ENCODE results near the gene NBR1. TPM values are rescaled to one million over a fixed set of nuclear protein-coding genes. Genes with fewer than 3 reads are reported as not detected.
"Not testable (repeated sequence)": the region's sequence is repeated elsewhere in the genome, so short reads cannot be mapped to it uniquely, and the experiment has no call there.

NBR1 gene, protein sequence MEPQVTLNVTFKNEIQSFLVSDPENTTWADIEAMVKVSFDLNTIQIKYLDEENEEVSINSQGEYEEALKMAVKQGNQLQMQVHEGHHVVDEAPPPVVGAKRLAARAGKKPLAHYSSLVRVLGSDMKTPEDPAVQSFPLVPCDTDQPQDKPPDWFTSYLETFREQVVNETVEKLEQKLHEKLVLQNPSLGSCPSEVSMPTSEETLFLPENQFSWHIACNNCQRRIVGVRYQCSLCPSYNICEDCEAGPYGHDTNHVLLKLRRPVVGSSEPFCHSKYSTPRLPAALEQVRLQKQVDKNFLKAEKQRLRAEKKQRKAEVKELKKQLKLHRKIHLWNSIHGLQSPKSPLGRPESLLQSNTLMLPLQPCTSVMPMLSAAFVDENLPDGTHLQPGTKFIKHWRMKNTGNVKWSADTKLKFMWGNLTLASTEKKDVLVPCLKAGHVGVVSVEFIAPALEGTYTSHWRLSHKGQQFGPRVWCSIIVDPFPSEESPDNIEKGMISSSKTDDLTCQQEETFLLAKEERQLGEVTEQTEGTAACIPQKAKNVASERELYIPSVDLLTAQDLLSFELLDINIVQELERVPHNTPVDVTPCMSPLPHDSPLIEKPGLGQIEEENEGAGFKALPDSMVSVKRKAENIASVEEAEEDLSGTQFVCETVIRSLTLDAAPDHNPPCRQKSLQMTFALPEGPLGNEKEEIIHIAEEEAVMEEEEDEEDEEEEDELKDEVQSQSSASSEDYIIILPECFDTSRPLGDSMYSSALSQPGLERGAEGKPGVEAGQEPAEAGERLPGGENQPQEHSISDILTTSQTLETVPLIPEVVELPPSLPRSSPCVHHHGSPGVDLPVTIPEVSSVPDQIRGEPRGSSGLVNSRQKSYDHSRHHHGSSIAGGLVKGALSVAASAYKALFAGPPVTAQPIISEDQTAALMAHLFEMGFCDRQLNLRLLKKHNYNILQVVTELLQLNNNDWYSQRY
- total RNA-seq = 100 to 1,000 TPM; 103 to 131 TPM
- long read RNA-seq, partial matches to known transcripts = 56 of 82 reads
- long read RNA-seq, other reads (novel, unspliced or antisense) = 26 of 82 reads

GRCh38 chr17:43170766-43171585 lies at the start of gene NBR1:
NBR1 (plus strand) TSS chr17:43171214; CDS start chr17:43175800, 4,586 bp downstream.
- intact Hi-C loops (cut with DNase I, micrococcal nuclease) = loop anchor here in 1 of 2 donors (10.0 kb wide), 1 partner anchor 146 kb away; the partner anchor contains the start of genes RND2 and VAT1
- peak; percentile 78 for ATAC-seq

GRCh38 chr17:43125133-43125966 lies 45.7 kb upstream of the NBR1 start, which contains the start of gene BRCA1:
BRCA1 (minus strand) TSS chr17:43125364; CDS start chr17:43124096, 1,268 bp downstream.
- intact Hi-C loops (cut with DNase I, micrococcal nuclease) = no loop called here
- peak; percentile 96 for DNase-seq
- peak; percentile 97 for ATAC-seq

More at GRCh38 chr17:43170766-43171585, at the start of gene NBR1:
- DNase-seq = peak; percentile 94 to 96

GRCh38 chr17:43125967-43126910 lies 44.8 kb upstream of the NBR1 start:
- peak; percentile 18 to 27 for DNase-seq
- intact Hi-C loops (cut with DNase I, micrococcal nuclease) = no loop called here
- ATAC-seq = peak; percentile 15

DNA sequence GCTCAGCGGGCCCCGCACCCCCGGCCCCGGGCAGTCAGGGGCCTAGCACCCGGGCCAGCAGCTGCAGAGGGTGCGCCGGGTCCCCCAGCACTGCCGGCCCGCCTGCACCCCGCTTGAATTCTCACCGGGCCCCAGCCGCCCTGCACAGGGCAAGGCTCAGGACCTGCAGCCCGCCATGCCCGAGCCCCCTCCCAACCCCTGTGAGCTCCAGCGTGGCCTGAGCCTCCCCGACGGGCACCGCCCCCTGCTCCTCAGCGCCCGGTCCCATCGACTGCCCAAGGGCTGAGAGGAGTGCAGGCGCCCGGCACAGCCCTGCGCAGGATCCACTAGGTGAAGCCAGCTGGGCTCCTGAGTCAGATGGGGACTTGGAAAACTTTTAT lies 44.1 kb upstream of the NBR1 start:
- no peak for ATAC-seq
- intact Hi-C loops (cut with DNase I, micrococcal nuclease) = no loop called here
- no peak for DNase-seq

DNA sequence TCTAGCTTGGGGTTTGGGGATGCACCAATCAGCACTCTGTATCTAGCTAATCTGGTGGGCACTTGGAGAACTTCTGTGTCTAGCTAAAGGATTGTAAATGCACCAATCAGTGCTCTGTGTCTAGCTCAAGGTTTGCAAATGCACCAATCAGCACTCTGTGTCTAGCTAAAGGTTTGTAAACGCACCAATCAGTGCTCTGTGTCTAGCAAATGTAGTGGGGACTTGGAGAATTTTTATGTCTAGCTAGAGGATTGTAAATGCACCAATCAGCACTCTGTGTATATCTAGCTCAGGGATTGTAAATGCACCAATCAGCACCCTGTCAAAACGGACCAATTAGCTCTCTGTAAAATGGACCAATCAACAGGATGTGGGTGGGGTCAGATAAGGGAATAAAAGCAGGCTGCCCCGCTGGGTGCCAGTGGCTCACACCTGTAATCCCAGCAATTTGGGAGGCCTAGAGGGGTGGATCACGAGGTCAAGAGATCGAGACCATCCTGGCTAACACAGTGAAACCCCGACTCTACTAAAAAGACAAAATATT lies 43.6 kb upstream of the NBR1 start:
- intact Hi-C loops (cut with DNase I, micrococcal nuclease); DNase-seq; ATAC-seq: not testable (repeated sequence)

GRCh38 chr17:43129671-43130010 lies 41.4 kb upstream of the NBR1 start:
- DNase-seq = no peak
- ATAC-seq = no peak
- intact Hi-C loops (cut with DNase I, micrococcal nuclease) = no loop called here

DNA sequence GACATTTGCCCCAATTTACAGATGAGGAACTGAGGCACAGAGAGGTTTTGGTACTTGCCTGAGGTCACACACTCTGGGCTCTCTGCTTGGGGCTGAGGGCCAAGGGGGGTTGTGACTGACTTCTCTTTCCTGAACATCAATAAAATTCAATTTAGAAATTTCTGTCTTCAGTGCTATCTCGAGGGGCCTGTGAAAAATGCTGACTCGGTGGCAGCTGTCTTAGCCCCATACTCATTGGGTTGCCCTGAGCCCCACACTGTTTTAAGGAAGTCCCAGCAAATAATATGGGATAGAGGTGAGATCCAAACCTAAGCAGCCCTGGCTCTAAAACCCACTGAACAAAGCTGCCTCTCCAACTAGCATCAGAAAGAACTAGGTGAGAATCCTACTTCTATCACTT lies 38.9 kb upstream of the NBR1 start:
- intact Hi-C loops (cut with DNase I, micrococcal nuclease) = no loop called here
- ATAC-seq (no peak), DNase-seq (no peak)

DNA sequence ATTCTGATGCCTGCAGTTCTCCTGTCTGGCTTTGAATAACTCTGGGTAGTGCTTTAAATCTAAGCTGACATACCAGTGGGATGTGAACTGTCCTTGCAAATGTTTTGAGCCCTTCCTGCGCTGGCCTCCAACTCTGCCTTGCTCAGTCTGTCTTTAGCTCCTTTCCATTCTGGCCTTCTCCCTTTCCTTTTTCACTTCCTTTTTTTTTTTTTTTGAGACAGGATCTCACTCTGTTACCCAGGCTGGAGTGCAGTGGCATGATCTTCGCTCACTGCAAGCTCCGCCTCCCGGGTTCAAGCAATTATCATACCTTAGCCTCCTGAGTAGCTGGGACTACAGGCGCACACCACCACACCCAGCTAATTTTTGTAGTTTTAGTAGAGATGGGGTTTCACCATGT lies 37.6 kb upstream of the NBR1 start:
- intact Hi-C loops (cut with DNase I, micrococcal nuclease); DNase-seq; ATAC-seq: not testable (repeated sequence)

DNA sequence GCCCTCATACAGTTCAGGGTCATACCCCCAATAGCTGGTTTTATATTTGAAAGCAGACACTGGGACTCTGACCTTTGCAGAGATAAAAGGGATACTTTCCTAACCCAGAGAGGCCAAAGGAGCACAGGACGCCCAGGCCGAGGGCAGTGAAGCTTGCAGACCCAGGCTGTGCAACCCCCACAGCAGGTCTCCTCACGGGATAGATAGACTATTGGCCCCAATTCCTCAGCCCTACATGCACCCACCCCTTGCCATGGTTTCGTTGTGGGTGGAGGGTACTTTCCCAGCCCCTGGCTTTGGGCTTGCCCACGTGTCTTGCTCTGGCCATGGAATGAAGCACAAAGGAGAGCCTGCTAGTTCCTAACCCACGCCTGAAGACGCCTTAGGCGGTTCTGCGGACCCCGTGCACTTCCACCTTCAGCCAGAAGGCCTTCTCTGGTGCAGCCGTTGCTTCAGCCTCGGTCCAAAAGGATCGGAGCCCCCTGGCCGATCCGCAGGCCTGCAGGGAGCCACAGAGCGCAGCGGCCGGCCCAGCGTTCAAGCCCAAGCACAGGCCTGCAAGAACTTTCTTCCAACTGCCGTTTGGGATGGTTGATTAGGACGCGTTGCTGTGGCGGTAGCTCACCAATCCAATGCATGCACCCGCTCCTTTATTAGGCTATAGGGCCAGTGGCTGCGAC lies 36.1 kb upstream of the NBR1 start:
- ATAC-seq (no peak), DNase-seq (no peak)
- intact Hi-C loops (cut with DNase I, micrococcal nuclease) = no loop called here

DNA sequence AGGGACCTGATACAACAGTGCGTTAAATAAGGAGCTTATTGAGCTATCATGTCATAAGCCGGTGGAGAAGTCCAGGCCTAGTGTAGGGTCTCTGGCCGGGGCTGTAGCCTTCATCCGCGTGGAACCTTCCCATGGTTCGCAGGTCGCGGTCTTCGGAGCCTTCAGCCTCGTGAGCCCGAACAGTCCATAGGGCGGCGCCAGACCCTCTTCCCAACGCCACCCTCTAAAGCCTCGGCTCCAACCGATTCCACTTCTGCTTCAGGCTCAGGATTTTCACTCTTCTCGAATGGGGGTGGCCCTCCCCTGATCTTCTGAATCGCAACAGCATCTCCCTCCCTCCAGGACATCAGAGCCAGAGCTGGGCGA lies 35.6 kb upstream of the NBR1 start:
- no peak for DNase-seq
- intact Hi-C loops (cut with DNase I, micrococcal nuclease) = no loop called here
- no peak for ATAC-seq

- ATAC-seq; DNase-seq; intact Hi-C loops (cut with DNase I, micrococcal nuclease): not testable (repeated sequence)
Observed at GRCh38 chr17:43136574-43136973, 34.4 kb upstream of the NBR1 start.

- DNase-seq; intact Hi-C loops (cut with DNase I, micrococcal nuclease); ATAC-seq: not testable (repeated sequence)
Observed at GRCh38 chr17:43138531-43138930, 32.5 kb upstream of the NBR1 start.

DNA sequence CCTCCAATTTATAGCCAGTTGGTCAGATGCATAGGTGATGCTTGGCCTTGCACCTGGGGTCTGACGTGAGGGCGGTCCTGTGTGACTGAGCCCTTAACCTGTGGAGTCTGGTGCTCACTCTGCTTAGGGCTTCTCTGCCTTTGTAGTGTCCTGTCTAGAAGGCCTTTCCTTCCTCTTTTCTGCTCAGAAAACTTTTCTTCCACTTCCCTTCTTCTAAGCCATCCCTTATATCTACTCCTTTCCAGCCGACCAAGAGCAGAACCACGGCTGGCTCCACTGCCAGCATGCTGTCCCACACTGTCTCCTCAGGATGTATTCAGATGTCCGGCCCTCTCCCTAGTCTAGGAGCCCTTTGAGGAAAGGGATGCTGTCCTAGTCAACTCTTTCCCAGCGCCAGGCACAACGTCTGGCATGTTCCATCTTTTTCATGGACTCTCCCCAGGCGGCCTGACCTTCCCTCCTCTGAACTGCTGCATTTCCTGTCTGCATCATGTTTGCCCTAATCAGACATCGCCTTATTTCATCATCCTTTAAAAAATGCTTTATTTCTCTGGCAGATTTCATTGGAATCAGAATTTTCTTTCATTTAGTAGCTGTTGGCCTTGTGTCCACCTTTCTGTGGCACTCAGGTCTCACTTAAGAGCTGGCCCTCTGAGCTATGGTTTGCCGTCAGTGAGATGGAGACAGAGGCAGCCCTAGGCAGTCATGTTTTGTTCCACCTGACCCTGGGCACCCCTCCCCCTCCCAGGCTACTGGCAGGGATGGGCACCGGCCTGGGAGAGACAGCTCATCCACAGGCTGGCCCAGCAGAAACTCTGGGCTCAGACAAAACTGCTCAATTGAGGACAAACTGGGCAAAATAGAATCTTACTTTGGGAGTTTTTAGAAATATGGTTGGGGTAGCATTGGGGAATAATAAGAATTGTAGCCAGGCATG lies 30.4 kb upstream of the NBR1 start:
- intact Hi-C loops (cut with DNase I, micrococcal nuclease) = no loop called here
- ATAC-seq (no peak), DNase-seq (no peak)

- no peak for DNase-seq
- intact Hi-C loops (cut with DNase I, micrococcal nuclease) = no loop called here
- no peak for ATAC-seq
Observed at GRCh38 chr17:43142153-43142552, 28.9 kb upstream of the NBR1 start.

DNA sequence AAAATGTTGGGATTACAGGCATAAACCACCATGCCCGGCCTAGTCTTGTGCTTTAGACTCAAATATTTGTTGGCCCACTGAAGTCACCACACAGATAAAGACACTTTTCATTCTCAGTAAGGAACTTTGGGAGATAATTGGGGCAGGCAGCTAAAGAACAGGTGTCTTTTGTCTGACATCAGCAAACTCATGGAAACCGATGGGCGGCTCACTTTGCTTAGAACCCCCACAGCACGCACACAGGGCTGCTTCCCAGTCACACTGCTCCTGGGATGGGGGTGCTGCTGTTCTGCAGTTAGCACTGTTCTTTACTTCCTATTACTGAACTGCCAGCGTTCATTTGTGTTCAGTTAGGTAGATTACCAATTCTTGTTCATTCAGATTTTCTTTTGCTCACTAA lies 27.8 kb upstream of the NBR1 start:
- intact Hi-C loops (cut with DNase I, micrococcal nuclease) = no loop called here
- DNase-seq = no peak

More for the DNA sequence above, 27.8 kb upstream of the NBR1 start:
- ATAC-seq = no peak
